GM06990 (cell line): ENCODE results near the gene PRR20G.

Experiments
- DNase-seq: peaks from one replicate; pipeline ENCODE4 v3.0.0-alpha.2; 2011; ENCODE audit not compliant: insufficient read length; ENCODE audit errors: extremely low read depth
- H3K27me3 ChIP-seq: replicated peaks from 2 replicates; pipeline ENCODE4 v1.6.0; 2011; ENCODE audit warnings: low read length; ENCODE audit not compliant: control insufficient read depth, insufficient read depth
- H3K36me3 ChIP-seq: 2 replicates; pipeline ENCODE4 v1.5.1; 2011; ENCODE audit warnings: low read length; ENCODE audit not compliant: control insufficient read depth, insufficient read depth
- H3K4me3 ChIP-seq: replicated peaks from 2 replicates; pipeline ENCODE4 v1.5.1; 2011; ENCODE audit warnings: low read depth, mild to moderate bottlenecking, control low read depth, low read length
- TF ChIP-seq, protein P1 (sequence below): IDR thresholded peaks from 2 replicates; pipeline ENCODE4 v1.5.1; 2011; ENCODE audit warnings: low read length, control low read depth, mild to moderate bottlenecking, inconsistent platforms; ENCODE audit not compliant: insufficient read depth, poor library complexity, severe bottlenecking

Gene PRR20G

DNA sequence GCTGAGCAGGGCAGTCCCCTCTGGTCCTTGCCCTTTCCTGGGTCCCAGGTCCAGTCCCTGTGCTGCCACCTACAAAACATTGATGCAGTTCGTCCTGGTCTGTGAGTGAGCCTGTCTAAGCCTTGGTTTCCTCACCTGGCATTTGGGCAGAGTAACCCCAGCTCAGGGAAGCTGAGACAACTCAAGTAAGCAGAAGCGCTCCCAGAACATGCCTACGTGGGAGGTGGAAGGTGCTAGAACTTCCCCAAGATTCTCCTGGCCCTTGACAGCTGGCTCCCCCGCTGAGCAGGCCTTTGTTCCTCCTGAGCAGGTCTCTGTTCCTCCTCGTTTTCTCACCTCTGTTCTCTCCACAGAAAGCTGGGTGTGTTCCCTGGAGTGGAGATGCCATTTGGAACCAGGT is 30.5 kb downstream of the PRR20G start:
- no peaks in the 10 kb centered on the region for H3K36me3 ChIP-seq
- no peaks in the 10 kb centered on the region; the same call in 1 of the 2 replicates for H3K27me3 ChIP-seq
- DNase-seq: no peak
- H3K4me3 ChIP-seq: no peak overlapping the region
- TF ChIP-seq, protein P1, sequence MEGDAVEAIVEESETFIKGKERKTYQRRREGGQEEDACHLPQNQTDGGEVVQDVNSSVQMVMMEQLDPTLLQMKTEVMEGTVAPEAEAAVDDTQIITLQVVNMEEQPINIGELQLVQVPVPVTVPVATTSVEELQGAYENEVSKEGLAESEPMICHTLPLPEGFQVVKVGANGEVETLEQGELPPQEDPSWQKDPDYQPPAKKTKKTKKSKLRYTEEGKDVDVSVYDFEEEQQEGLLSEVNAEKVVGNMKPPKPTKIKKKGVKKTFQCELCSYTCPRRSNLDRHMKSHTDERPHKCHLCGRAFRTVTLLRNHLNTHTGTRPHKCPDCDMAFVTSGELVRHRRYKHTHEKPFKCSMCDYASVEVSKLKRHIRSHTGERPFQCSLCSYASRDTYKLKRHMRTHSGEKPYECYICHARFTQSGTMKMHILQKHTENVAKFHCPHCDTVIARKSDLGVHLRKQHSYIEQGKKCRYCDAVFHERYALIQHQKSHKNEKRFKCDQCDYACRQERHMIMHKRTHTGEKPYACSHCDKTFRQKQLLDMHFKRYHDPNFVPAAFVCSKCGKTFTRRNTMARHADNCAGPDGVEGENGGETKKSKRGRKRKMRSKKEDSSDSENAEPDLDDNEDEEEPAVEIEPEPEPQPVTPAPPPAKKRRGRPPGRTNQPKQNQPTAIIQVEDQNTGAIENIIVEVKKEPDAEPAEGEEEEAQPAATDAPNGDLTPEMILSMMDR: no peak

DNA sequence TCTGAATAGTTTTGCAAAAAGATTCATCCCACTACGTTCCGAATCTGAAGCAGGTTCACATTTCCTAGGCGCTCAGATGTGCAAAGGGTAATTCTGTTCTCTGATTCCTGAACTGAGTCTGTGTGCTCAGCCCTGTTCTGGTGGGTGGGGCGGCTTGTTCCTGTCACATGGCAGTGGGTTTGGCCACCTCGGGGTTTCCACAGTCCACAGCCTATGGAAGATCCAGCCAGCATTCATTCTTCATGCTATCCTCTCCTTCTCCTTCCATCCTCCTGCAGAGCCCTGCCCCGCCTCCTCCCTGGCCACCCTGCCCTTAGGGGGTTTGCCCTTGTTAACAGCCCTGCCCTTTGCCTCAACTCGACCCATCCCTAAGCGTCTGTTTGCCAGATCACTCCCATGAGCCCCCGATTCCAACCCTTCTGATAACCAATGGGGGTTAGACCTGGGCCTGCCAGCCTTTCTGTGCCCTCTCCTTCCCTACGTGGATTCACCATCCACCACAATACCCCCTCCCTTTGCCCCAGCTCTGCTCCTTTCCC is 31.0 kb downstream of the PRR20G start:
- Histone ChIP-seq H3K27me3 (no peaks in the 10 kb centered on the region; the same call in 1 of the 2 replicates), H3K4me3 (no peak overlapping the region), H3K36me3 (no peaks in the 10 kb centered on the region)
- DNase-seq: no peak
- TF ChIP-seq, protein P1: no peak

GRCh38 chr3:127256138-127256537 is 31.7 kb downstream of the PRR20G start:
- Histone ChIP-seq H3K4me3 (no peak overlapping the region), H3K36me3 (no peaks in the 10 kb centered on the region), H3K27me3 (no peaks in the 10 kb centered on the region; the same call in 1 of the 2 replicates)
- DNase-seq: no peak
- TF ChIP-seq, protein P1: no peak

DNA sequence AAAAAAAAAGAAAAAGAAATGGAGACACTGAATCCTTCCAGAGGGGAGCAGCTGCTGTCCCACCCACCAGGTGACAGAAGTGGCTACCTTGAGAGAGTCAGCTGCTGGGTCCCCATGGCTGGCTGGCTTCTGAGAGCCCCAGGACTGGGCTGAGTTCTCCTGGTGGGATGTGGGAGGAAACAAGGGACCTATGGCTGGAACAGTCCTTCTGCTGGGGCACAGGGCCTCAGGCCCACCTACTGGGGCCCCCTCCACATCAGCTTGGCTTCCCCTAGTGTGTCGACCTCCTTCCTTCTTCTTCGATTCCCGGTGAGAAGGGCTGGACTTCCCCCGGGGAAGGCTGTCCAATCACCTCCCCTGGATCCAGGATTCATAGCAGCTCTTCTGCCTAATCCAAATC is 32.3 kb downstream of the PRR20G start:
- TF ChIP-seq, protein P1: no peak
- no peak for DNase-seq
- Histone ChIP-seq H3K27me3 (no peaks in the 10 kb centered on the region; the same call in 1 of the 2 replicates), H3K36me3 (no peaks in the 10 kb centered on the region), H3K4me3 (no peak overlapping the region)

DNA sequence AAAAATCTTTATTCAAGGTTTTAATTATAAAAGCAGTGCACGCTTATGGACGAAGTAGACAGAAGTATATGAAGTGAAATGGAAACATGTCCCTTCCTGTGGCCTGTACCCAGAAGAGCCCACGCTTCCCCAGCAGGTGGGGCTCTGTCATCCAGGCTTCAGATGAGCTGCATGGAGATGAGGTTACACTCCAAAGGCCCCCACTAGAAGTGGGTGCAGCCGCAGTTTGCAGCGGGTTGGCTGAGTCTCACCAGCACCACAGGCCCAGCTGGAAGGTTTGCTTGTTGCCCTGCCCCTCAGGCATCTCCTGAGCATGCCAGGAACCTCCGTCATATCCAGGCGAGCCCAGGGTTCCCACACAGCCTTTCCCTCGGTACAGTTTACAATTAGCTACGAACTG is 33.1 kb downstream of the PRR20G start:
- Histone ChIP-seq H3K36me3 (no peaks in the 10 kb centered on the region), H3K27me3 (no peaks in the 10 kb centered on the region; the same call in 1 of the 2 replicates), H3K4me3 (no peak overlapping the region)
- TF ChIP-seq, protein P1: peak; percentile 56
- no peak for DNase-seq
